Measurements from ENCODE around the gene RGS3.
"Not testable (repeated sequence)": the region's sequence is repeated elsewhere in the genome, so short reads cannot be mapped to it uniquely, and the experiment has no call there.

Gene RGS3

DNA sequence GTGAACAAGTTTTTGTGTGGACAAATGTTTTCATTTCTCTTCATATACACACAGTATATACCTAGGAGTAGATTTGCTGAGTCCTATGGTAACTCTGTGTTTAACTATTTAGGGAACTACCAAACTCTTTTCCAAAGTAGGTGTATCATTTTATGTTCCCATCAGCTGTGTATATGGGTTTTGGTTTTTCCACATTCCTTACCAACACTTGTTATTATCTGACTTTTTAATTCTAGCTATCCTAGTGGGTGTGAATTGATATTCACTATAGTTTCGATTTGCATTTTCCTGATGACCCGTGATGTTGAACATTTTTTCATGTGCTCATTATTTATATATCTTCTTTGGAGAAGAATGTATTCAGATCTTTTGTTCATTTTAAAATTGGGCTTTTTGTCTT, 3.7 kb downstream of the RGS3 start:
- no peak for DNase-seq

DNA sequence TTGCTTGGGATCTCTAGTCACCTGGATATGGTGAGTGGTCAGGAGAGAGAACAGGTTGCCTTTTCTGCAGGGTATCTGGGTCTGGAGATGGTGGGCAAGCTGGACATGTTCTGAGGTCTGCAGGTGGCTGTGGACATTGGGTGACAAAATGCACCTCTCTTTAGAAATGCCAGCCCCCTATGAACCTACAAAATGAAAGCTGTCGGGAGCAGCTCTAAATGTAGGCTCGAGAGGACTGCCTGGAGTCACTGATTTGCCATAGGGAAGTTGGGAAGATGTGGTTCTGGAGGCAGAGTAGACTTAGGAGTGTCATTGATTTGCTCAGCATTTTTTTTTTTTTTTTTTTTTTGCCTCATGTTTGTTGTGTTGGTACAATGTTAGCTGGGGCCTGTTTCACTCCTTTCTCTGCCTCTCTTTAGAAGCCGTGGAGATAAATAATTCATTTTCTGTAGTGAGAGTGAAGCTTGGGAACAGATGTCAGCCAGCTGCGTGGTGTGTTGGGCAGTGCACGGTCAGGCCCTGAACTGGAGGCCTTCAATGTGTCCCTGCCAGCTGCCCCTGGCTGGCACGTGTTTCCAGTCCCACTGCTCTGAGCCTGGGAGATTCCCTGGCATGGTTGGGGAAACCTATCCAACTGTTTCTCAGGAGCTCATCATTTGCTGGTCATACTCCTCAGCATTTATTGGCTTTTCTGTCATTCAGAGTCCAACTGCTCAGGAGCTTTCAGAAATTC, 5.4 kb downstream of the RGS3 start:
- no peak for DNase-seq

DNA sequence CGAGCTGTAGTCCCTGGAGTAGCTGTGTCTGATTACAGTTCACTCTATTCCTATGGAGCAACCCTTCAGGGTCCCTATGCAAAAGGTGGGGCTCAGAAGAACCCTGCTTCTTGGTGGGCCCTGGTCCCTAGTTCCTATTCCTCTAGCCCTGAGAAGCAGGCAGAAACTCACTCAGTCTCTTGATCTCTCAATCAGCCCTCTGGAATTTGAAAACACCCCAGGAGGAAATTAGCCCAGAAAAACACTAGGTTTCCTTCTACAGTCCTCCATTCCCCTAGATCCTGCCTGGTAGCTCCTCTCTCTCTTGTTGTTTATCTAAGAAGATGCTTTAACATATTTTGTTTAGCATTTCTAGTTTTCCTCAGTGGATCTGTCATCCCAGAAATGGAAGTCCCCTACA, 7.6 kb downstream of the RGS3 start:
- DNase-seq = no peak

DNA sequence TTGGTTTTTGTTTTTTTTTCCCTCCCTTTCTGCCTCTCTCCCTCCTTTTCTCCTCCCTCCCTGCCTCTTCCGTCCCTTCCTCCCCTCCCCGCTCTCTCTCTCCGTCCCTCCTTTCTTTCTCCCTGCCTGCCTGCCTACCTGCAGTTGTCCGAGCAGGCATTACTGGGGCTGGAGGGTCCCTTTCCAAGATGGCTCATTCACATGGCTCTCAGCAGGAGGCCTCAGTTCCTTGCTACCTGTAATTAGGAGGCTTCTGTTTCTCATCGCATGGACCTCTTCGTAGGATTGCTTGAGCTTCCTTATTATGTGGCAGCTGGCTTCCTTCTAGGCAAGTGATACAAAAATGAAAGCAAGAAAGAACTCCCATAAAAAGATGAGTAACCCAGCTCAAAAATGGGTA, 8.0 kb downstream of the RGS3 start:
- DNase-seq = no peak

DNA sequence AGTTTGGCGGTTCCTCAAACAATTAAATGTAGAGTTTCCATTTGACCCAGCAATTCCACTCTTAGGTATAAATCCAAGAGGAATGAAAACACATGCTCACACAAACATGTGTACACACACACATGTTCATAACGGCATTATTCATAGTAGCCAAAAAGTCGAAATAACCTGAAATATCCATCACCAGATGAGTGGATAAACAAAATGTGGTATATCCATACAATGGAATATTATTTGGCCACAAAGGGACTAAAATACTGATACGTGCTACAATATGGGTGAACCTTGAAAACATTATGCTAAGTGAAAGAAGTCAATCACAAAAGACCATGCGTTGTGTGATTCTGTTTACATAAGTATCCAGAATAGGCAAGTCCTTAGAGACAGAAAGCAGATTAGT, 8.7 kb downstream of the RGS3 start:
- DNase-seq = no peak

DNA sequence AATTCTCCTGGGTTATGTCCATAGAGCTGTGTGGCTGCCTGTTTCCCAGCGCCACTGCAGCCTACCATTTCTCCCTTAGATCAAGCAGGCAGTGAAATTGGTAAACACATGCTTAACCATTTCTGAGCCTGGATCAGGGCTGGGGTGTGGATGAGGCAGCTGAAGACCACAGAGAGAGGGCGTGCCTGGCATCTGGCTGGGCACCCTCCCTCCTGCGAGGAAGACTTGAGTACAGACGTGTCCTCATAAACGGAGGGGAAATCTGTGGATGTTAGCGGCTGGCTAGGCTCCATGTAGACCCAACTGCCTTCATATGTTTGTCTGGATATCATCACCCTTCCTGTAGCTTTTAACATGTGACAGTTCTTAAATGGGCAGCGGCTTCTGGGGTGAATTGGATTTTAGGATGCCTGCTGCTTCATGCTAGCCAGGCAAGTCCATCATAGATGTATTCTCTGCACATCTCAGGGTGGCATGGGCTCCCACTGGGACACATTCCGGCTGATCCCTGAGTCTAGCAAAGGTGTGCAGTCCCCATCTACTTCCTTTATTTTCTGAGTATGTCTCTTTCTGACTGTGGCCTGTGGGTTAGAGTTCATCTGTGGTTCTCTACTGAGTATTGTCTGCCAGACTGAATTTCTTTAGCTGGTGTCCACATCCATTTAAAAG, 11.0 kb downstream of the RGS3 start:
- DNase-seq = no peak

DNA sequence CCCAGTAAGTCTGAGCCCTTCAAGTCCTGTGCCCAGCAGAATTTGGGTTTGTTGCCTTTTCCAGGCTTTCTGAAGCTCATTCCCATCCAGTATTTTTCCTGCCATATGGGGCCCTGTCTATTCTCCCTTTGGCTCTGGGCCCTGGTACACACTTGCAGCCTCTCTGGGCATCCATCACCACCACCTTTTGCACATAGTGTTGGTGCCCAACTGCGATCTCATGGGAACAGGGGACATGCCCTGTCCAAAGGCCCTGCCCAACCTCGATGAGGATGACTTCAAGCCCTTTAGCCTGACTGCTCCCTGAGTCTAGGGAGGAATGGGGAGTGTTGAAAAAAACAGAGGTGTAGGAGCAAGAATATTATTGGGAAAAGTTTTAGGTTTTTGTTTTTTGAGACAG, 11.5 kb downstream of the RGS3 start:
- DNase-seq = no peak

DNA sequence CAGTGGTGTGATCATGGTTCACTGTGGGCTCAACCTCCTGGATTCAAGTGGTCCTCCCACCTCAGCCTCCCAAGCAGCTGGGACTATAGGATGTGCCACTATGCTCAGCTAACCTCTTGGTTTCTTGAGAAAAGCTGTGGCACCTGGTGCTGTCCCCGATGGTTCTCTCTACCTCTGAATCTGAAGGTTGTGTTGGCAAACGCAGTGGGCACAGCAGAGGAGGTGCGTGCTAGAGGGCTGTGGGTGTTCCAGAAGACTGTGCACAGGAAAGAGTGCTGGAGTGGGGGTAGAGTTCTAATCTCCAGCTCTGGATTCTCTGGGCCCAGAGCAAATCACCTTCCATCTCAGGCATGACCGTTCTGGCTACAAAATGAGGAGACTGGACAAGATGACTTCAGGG, 12.5 kb downstream of the RGS3 start:
- no peak for DNase-seq

DNA sequence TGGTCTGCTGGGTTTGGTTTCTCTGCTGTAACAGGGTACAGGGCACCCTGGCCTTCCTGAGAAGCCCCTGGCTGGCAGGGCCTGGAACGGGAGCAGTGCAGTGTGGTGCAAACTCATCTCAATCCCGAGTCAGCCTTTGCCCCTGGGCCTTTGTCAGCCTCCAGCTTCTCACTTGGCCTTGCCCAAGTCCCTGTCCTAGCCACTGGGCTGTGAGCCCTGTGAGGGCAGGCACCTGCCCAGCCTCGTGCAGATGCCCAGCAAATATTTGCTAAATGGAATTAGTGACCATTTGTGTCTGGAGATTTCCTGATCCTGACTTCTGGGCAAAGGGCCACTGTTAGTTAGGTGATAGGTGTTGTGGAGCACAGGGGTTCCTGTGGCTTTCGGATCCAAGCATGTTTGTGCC, 13.0 kb downstream of the RGS3 start:
- no peak for DNase-seq

DNA sequence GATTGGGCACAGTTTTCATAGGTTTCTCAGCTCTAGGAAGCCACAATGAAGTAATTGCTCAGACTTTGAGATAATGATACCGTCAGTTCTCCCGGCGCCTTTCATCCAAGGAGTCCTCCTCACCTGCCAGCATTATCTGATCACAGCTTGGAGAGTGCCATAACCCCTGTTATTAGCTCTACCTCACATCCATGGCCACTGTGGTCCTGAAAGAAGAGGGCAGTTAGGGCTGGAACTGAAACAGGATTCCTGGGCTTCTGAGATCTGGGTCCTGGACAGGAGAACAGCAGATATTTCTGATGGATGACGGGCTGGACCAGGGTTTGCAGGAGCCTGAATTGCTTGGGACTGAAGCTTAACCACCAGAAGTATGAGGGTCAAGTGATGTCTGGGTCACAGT, 13.5 kb downstream of the RGS3 start:
- no peak for DNase-seq

DNA sequence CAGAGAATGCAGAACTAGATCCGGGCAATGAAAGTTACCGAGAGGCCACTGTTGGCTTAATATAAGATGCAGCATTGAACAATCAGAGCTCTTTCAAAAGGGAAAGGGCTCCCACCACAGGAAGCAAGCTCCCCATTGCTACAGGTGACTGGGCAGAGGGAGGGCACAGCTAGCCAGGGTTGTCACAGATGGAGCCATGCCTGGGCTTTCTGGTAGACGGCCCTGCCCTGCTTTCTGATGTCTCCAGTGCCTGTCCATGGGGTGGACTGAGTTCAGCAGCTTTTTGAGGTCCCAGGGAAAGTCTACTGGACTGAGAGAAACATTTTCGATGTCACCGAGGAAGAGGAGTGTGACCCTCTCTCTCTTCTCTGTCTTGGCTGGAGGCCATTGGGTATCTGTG, 14.1 kb downstream of the RGS3 start:
- DNase-seq = no peak

DNA sequence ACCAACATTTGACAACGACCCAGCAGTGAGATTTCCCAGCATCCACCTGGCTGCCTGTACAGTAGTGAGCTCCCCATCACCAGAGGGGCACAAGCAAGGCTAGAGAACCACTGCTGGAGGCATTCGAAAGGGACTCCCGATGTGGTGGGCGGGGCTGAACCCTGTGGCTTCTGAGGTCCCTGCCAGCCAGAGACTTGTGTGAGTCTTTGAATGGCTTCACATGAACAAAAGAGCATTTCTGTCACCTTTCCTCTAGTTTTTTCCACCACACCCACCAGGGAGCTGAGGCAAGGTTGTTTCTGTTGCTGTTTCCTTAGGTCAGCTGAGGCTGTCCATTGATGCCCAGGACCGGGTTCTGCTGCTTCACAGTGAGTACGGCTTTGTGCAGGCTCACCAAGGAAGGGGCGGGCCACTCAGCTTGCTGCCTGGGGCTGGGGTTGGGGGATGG, 15.7 kb downstream of the RGS3 start:
- no peak for DNase-seq

DNA sequence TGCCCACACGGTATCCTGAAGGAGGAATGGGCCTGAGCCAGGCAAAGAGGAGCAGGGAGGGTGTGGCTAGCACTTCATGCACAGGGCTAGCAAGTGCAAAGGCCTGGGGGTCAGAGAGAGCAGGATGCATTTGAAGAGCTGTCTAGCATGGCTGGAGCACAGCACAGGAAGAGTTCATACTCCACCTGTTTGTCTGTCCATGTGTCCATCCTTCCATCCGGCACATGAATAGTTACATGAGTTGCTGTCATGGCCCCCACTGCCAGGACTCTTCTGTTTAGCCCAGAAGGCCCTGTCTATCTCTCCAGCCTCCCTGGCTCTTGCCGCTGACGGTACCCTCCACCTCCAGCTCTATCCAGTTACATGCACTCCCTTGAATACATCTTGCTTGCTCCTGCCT, 17.1 kb downstream of the RGS3 start:
- DNase-seq = no peak

DNA sequence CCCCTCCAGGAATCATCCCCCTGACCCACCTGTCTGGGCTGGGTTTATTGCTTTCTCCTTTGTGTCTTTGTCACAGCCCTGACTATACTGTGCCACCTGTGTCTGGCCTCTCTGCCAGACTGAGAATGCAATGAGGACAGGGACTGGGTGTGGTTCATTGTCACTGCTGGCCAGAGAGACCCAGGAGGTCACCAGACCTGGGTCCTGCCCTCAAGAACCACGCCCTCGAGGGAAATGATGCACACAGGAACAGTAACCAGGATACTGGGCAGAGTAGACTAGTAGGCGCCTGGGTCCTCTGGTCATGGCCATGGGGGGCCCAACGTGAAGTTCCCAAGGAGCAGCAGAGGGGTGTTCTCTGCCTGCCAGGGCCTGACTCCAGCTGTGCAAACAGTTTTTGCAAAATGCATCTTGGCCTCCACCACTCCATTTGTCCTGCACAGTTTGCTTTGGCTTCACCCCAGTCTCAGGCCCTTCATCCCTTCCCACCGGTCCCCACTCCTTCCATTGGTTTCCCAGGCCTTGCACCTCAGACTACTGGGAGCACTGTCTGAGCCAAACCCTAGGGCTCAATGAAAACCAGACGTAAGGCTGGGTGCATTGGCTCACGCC, 17.8 kb downstream of the RGS3 start:
- DNase-seq = no peak

DNA sequence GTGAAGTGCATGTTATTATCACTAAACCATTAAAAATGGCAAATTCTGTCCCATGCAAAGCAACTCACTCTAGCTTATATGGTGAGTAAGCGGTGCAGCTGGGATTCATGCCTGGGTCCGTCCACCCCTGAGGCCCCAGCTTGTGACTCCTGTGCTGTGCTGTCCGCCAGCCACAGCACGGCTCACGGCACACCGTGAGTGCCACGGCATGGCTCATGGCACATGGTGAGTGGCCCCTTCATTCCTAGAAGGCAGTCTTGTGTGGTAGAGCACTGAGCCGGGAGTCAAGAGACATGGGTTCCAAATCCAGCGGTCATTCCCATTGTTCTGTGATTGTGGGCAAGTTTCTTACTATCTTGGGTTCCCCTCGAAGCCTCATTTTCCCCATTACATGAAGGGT, 18.8 kb downstream of the RGS3 start:
- DNase-seq = no peak

DNA sequence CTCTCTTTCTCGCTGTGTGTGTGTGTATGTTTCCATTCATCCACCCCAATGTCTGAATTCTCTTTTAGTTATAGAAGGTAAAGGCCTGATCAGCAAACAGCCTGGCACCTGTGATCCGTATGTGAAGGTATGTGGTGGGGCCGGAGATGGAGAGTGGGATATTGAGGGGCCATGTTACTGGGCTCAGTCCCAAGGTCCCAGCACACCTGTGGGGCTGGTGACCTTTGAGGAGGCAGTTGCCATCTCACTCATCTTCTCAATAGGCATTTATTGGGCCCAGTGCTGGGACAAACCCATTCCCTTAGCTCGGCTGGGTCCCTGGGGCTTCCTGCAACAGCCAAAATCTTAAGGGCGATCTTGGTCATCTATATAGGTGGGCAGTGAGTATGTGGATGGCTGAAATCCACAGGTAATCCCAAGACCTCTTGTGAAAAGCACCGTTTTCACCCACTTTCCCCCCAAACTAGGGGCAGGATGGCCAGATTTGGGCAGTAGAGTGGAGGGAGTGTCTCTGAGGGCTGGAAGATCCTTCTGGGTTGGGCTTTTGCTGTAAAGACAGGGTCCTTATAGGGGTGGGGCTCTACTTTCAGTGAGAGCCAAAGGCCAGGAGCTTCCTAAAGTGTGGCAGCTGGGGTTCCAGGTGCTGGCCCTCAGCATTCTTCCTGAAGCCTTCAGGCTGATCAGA, 19.6 kb downstream of the RGS3 start:
- no peak for DNase-seq

DNA sequence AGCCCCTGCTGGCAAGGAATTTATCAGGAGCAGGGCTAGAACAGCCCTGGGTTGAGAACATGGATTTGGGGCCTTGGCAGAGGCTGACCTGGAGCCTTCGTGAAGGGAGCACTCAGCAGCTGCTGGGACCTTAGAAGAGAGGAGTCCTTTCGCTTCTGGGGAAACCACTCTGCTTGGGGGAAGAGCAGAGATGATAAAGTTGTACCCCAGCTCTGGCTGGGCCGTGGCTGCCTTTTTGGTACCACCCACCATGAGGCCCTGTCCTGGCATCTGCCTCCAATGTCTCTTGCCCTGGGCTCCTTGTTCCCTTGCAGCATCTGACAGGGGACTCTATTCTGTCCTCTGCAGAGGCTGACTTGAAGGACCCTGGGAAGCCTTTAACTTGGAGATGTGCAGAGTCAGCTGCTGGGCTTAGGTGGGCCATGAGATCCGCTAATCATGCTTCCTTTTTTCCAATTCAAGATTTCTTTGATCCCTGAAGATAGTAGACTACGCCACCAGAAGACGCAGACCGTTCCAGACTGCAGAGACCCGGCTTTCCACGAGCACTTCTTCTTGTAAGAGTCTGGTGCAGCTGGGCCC, 20.2 kb downstream of the RGS3 start:
- DNase-seq = no peak

DNA sequence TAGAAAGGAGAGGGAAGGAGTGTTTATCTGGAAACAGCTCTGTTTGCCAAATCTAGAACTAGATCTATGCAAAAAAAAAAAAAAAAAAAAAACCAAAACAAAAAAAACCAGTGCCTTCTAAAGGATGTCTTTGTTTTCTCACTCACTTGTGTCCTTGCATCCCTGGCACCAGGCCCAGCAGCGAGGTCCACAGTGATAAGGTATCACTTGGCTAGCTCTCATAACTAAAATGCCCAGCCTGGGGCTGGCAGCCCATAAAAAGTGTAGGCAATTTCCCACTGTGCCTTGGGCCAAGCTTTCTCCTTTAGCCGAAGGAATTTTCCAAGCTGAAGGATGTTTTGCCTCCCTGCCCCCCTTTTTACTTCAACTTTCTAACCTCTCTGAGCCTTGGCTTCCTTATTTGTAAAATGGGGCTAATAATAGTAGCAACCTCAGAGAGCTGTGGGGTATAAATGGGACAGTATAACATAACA, 20.8 kb downstream of the RGS3 start:
- no peak for DNase-seq

DNA sequence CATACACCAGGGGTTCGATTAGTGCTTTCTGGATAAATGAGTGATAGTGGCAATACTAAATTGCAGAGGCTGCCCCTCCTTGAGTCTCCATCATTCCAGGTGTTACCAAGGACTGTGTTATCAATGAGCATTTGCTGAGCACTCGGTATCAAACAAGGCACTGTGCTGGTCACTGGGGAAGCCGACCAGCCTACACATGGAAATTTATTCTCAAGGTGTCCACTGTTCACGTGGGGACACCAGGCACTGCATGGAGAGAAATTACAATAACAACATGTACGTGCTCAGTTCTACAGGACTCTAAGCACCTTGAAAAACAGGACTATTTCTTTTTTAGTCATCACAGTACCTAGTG, 22.2 kb downstream of the RGS3 start:
- no peak for DNase-seq

DNA sequence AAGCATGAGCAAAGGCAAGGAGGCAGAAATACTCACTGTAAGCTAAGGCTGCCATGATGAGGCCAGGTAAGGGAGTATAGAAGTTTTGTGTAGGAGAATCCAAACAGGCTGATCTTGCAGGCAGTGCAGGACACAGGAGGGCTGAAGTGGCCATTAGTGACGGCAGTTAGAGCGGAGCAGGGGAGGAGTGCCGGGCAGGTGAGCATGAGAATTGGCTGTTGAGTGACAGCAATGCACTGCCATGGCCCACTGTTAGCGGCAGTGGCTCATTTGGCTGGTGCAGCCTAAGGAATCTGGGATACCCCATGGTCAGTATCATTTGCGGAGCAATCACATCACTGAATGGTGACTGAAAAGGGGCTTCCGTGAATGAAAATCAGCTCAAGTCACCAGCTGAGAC, 22.8 kb downstream of the RGS3 start:
- no peak for DNase-seq

DNA sequence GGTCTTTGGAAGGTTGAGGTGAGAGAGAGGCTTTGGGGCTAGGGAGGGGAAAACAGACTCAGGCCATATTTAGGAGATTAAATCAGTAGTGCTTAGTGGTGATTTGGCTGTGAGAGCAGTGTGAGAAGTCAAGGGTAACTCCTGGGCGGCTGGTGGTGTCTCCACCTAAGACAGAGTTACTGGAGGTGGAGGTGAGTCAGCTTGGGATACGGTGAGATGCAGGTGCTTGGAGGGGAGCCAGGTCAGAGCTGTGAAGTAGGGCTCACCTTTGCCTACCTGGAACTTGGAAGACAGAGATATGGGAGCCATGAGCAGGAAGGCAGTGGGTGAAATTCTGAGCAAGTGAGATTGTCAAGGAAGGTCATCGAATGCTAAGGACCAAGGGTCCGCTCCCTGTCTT, 24.5 kb downstream of the RGS3 start:
- no peak for DNase-seq

DNA sequence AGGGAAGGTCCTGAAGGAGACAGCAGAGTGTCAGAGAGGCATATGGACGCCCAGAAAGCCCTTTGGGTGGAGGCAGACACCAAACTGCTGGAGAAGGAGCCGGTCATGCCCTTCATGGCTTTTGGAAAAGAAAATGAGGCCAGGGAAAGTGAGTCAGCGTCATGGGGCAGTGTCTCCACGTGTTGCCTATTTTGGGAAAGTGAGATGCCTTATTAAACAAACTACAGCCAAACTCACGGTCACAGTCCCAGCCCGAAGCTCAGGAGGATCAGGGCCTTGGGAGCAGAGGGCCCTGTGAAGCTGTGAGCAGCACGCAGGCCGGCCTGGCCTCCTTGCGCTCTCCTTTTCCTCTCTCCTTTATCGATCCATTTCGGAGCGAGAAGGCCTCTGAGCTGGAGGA, 25.0 kb downstream of the RGS3 start:
- DNase-seq = no peak

DNA sequence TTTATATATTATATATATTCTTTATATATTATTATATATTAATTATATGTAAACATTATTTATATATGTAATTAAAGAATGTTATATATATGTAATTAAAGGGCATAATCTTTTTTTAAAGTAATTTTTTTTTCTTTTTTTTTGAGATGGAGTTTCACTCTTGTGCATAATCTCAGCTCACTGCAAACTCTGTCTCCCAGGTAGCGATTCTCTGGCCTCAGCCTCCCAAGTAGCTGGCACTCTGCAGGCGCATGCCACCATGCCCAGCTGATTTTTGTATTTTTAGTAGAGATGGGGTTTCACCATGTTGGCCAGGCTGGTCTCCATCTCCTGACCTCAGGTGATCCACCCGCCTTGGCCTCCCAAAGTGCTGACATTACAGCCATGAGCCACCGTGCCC, 27.6 kb downstream of the RGS3 start:
- DNase-seq = not testable (repeated sequence)

Measured in NCI-H524 treated with DMSO at 0.1 percent for 48 hours (cell line).